Superior temporal gyrus (tissue), 1 donor: ENCODE data around the gene EBF3.

Experiments used
- DNase-seq: peaks from one replicate; pipeline ENCODE4 v3.0.0-alpha.2; 2016; ENCODE audit errors: extremely low spot score

The EBF3 gene

GRCh38 chr10:129970465-129971364, 6.6 kb upstream of the EBF3 start:
- DNase-seq = no peak

- no peak for DNase-seq
Measured at GRCh38 chr10:129969911-129970464, 5.9 kb upstream of the EBF3 start.

- DNase-seq = no peak
Measured at GRCh38 chr10:129969184-129969910, 5.3 kb upstream of the EBF3 start.

- no peak for DNase-seq
Measured at GRCh38 chr10:129968853-129969183, 4.7 kb upstream of the EBF3 start.

GRCh38 chr10:129968020-129968852, 4.2 kb upstream of the EBF3 start:
- DNase-seq = no peak

- DNase-seq = no peak
Measured at GRCh38 chr10:129967579-129968019, 3.5 kb upstream of the EBF3 start.

GRCh38 chr10:129966889-129967578, 3.0 kb upstream of the EBF3 start:
- no peak for DNase-seq

GRCh38 chr10:129966370-129966888, 2.4 kb upstream of the EBF3 start:
- no peak for DNase-seq

GRCh38 chr10:129965959-129966358, 1.9 kb upstream of the EBF3 start:
- no peak for DNase-seq

GRCh38 chr10:129965425-129965808, 1.3 kb upstream of the EBF3 start:
- no peak for DNase-seq

GRCh38 chr10:129964611-129965424, 744 bp upstream of the EBF3 start:
- DNase-seq = no peak

GRCh38 chr10:129962872-129963640, 1.0 kb downstream of the EBF3 start:
- no peak for DNase-seq

- no peak for DNase-seq
Measured at GRCh38 chr10:129962031-129962871, 1.8 kb downstream of the EBF3 start.

- no peak for DNase-seq
Measured at GRCh38 chr10:129961157-129961701, 2.8 kb downstream of the EBF3 start.

GRCh38 chr10:129960481-129961156, 3.5 kb downstream of the EBF3 start:
- no peak for DNase-seq

GRCh38 chr10:129959544-129960480, 4.3 kb downstream of the EBF3 start:
- no peak for DNase-seq
